ENCODE data around the gene PYGM.

Gene PYGM

GRCh38 chr11:64752175-64752970 lies 7.4 kb downstream of the PYGM start:
- DNase-seq = no peak

DNA sequence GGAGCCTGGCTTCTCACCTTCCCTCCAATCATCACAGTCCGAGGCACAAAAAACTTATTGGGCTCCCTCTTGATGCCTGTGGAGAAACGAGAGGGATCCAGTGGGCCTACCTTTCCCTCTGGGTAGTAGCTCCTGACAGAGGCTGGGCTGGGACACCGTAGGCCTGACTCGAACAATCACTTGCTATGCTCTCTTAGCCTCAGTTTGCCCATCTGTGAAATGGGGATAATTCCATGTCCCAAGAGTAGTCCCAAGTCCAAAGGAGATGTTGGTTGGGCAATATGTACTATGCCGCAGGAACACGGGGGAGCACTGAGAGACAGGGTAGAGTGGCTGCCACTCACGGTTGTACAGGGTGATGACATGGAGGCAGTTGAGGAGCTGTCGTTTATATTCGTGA lies 8.2 kb downstream of the PYGM start:
- no peak for DNase-seq

- DNase-seq = no peak
These were observed 8.6 kb downstream of the PYGM start for GRCh38 chr11:64751136-64751535.

- no peak for DNase-seq
These were observed 9.3 kb downstream of the PYGM start for GRCh38 chr11:64750361-64751054.

DNA sequence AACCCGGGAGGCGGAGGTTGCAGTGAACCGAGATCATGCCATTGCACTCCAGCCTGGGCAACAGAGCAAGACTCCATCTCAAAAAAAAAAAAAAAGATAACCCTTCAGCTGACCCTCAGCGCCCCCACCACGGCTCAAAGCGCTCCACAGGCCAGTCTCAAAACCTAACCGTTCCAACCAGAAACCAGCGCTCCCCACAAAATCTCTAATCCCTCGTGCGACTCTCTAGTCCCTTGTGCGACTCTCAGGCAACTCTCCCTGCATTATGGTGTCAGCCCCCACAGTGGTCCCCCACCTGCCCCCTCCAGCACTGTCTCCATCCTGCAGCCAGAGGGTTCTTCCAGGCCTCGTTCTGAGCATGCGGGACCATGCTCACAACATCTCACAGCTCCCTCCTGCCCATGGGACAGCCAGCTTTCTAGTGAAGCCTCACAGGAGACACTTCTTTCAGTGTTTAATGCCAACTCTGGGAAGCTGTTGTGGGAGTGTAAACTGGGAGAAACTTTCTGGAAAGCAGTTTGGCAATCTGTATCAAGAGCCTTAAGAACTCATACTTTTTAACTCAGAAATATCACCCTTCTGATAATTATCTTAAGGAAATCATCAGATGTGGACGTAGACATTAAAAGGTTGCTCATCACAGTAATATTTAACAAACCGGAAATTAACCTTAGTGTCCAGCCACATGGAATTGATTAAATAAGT lies 11.7 kb downstream of the PYGM start:
- DNase-seq = no peak

- DNase-seq = no peak
These were observed 13.3 kb downstream of the PYGM start for GRCh38 chr11:64746486-64746885.

DNA sequence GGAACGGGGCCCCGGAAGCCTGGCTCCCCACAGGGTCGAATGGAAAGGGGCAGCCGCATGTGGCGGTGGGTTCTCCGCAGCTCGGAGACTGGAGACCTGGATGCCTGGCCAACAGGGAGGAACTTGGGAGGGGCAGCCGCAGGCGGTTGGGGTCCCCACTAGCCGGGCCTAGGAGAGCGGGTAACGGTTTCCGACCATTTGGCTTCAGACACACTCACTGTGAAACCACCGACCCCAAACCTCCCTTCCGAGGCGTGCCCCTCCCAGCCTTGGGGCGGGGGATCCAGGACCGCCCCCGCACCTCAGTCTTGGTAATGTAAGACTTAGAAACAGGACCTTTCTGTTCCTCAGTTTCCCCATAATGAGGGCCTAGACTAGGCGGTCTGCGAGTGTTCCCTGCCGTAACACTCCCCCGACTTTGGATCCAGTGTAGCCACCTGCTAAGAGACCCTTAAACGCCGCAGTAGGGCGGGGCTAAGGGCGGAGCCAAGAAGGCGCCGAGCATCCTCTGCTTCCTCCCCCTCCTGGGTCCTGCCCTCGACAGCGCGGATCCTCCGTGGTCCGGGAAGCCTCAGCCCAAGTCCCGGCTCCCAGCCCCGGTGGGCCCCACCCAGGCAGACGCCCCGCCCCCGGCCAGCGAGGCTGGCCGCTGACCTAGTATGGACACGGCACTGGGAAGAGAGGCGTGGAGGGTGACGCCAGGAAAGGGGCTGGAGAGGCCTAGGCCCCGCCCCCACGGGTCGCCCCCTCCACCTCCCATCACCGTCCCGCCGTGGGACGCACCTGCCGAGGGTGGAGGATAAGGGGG lies 14.0 kb downstream of the PYGM start:
- DNase-seq = no peak

GRCh38 chr11:64745189-64745520 lies 14.6 kb downstream of the PYGM start:
- no peak for DNase-seq

DNA sequence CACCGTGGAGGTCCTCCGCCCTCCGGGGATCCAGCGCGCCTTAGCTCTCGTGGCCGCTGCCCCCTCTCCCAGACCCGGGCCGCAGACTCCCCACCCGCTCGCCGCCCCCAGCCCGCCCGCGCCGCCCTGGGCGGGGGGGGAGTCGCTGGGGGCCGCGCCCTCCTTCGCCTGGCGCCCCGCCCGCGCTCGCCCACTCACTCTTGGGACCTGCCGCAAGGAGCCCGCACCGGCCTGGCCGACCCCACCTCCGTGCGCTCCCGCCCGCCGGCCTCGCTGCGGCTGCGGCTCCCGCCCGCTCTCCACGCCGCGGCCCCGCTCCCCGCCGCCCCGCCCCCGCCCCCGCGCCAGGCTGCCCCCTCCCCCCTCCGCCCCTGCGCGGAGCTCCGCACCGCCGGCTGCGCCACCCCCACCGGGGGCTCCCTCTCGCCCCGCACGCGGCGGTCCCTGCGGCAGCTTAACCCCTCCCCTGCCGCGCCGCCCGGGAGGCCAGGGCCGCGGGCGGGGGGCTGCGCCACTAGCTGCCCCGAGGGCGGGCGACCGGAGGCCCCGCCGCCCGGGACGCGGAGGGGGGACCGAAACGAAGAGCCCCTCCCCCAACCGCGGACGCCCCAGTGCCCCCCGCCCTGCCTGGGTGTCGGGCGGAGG lies 15.1 kb downstream of the PYGM start:
- DNase-seq = no peak

DNA sequence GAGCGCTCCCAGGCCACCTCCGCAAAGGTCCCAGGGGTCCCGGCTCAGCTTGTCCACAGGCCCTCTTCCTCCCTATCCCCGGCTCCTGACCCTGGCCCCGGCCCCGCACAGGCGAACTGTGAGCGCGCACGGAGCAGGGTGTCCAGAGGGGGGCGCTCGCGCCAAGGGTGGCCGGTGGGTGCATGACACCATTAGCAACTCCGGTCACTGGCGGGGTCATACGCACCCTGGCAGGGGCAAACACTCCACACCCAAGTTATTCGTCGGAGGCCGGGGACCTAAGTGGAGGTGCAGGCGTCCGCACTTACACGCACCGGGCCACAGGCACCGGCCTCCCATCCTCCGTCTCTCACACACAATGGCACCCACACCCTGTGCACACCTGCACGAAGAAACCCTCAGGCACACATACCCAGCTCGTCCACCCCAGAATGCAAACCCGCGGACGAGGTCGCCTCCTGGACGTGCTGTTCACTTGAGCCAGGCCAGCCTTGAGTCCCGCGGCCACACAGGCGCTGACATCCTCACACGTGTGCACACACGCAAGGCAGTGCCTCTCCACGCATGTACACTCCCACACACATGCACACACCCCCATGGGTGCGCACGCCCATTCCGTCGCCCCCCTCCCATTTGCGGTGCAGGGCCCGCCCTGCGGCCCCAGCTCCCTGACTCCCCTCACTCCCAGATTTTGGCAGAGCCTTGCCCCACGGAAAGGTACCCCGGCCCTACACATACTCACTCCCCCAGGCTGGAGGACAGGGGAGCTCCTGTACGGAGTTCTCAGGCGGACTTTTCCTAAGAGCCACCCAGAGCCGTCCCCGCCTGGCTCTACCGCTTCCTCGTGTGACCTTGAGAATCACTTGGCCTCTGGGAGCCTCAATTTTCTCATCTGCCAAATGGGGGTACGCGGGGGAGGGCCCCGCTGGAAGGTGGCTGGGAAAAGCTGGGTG lies 15.9 kb downstream of the PYGM start, which contains the start of gene RASGRP2:
Gene RASGRP2 (minus strand): TSS at position 552 of the 953 bp plus-strand sequence. CDS start 1,276 bp downstream, outside the sequence.
- DNase-seq = no peak

DNA sequence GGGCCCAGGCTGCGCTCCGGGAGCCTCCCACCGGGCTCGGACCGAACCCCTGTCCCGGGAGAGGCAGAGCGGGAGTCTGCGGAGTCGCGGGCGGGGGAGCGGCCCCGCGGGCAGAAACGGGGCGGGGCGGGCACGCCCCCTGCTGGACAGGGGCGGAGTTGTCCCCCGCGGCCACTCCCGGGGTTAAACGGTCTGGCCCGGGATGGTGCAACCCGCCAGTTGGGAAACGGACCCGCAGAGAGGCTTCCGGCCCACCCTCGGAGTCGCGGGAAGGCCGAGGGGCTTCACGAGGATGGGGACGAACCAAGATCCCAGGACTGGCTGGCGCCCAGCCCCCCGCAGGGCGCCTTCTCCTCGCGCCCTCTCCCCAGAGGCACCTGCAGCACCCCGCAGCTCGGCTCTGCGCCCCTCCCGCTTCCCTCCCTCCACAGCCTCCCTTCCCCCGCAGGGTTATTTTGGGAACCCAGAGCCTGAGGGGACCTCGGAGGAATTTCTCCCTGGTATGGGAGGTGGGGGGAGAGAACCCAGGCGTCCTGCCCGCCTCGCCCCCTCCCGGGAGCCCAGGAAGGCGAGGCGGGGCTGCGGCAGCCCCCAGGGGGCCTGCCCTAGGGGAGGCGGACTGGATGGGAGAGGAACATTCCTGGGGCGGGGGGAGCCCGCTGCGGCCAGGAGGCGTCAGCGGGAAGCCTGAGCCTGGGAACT lies 16.7 kb downstream of the PYGM start:
- DNase-seq = no peak

DNA sequence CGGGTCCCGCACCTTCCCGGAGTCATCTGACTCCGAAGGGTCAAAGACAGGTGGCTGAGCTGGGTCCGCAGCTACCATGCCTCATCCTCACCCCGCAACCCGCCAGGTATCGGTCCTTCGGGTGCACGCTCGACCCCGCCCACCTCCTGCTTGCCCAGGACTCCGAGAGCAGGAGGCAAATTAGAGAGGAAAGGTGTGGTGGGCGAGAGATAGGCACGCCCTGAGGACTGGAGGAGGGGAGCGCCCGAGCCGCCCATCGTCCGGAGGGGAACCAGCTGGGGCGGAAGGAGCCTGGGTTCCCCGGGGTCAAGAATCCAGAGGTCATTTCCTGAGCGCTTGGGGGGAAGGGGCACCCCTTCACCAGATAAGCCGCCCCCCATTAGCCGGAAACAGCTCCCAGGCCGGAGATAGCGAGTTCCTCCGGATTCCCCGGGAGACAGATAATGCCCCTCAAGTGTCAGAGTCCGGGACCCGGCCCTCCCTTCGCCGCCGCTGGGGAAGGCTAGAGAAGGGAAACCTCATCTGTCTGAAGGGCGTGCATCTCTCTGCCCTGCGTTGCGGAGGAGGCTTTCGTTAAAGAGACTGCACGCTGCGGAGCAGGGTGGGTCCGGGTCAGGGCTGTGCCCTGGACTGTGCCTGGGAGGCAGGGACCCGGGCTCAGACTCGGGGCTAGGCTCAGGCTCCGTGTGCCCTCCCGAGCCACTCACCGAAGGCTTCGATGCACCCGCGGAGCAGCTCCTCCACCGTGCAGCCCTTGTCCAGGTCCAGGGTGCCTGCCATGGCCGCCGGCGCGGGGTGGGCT lies 17.5 kb downstream of the PYGM start:
- DNase-seq = no peak

DNA sequence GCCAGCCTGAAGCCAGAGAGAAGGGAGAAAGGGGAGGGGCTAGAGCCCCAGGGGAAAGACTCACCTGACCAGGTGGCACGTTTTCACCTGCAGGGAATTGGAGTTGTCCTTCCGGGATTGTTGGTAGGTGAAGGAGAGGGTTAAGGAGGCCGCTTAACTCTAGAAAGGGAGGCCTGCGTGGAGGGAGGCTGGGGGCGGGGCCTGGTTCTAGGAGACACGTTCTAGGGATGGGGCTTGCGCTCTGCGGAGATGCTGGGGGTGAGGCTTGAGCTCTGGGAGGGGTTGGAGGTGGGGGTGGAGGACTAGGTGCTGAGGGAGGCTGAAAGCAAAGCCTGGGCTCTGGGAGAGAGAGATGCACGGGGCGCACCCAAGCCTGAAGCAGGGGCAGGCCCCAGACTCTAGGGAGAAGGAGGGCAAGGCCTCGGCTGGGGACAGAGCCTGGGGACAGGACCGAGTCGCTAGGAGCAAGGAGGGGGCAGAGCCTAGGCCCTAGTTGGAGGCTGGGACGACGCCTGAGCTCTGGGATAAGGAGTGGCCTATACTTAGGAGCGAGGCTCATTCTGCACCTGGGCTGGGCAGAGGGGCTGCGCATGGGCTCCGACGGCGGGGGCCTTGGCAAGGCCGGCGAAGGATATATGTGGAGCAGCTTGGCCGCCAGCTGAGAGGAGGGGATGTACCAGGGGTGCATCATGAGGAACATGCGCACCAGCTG lies 18.2 kb downstream of the PYGM start:
- no peak for DNase-seq

- DNase-seq = no peak
These were observed 19.9 kb downstream of the PYGM start for GRCh38 chr11:64739871-64740270.

DNA sequence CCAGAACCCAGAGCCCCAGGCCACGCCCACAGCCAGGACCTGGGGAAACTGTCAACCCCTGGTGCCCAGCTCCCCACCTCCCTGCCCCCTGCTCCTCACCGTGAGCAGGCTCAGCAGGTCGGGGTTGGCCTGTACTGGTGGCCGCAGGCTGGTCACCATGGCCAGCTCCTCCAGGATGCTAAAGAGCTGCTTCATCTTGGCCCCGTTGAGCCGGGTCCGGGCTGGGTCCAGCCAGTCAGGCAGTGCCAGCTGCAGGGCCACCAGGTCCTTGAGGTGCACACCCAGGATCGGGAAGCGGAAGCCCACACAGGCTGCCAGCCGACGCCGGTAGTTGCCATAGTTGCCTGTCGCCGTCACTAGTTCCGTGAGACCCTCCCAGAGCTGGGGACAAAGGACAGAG lies 23.1 kb downstream of the PYGM start:
- no peak for DNase-seq

GRCh38 chr11:64735725-64736259 lies 24.0 kb downstream of the PYGM start:
- no peak for DNase-seq

DNA sequence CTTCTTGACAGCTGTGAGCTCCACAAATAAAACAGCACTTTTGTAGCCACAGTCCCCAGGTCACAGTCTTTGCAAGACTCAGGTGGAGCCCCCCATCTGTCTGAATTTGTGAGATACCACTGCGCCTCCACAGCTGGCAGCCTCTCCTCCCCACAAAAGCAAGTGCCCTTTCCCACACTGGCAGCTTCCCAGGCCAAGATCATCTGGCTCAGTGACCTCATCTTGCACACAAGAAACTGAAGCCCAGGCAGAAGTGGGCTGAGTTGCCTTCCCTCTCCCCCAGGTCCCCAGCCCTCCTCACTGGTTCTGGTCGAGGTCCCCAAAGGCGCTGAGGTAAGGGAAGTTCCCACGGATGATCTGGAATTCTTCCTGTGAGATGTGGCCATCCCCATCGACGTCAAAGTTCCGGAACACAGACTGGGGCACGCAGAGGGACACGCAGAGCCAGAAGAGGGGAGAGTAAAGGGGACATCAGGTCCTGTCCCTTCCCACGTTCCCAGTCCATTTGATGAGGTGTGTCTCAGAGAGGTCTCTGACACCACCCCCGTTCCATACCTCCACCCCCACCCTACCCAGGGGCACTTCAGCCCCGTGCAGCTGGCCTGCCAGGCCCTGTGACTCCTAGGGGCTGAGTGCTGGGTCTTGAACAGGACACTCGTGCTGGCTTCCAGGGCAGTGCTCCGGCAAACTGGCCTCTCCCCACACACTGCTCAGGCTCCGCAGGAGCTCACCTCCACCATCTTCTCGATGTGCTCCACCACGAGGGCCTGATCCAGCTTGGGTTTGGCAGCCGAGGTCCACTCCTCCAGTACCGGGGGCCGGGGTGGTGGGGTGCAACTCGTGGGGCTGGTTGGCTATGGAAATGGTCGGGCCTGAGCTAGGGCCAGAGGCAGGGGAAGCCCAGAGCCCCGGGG lies 24.7 kb downstream of the PYGM start:
- no peak for DNase-seq

- no peak for DNase-seq
These were observed 28.2 kb downstream of the PYGM start for GRCh38 chr11:64731601-64732000.
